Measurements from ENCODE around the gene CD164. TPM values are rescaled to one million over a fixed set of nuclear protein-coding genes. Genes with fewer than 3 reads are reported as not detected.

CD164 gene
- total and polyA plus RNA-seq, 2 of the 4 experiments (the other 2 are of a cell fraction) = 146 to 150 TPM

- no peak overlapping the region for H3K18ac ChIP-seq (ENCODE audit: low read depth, low read length)
- no peaks in the 10 kb centered on the region for H3K27me3 ChIP-seq (ENCODE audit: control insufficient read depth, insufficient read depth, low read length)
- no peak overlapping the region for H3K4ac ChIP-seq (ENCODE audit: low read depth, low read length)
- H2AK5ac ChIP-seq (ENCODE audit: low read depth, low read length) = no peak overlapping the region
- H4K91ac ChIP-seq (ENCODE audit: insufficient read depth, low read depth, low read length) = no peak overlapping the region
- no peak overlapping the region for H2BK20ac ChIP-seq (ENCODE audit: low read depth, low read length)
- dilution Hi-C loops (cut with HindIII; ENCODE audit: low sequenced_read_pairs, unreplicated experiment) (no loop called here), intact Hi-C loops (cut with micrococcal nuclease) (no loop called here), in situ Hi-C loops (cut with MboI; ENCODE audit: low sequenced_read_pairs) (no loop called here)
- no peak overlapping the region for H4K5ac ChIP-seq (ENCODE audit: low read depth, low read length)
- no peak overlapping the region for H3K56ac ChIP-seq (ENCODE audit: extremely low read depth, insufficient read depth, low read length)
- no TSS peak for BruUV-seq (replicated peaks)
- H3K4me1 ChIP-seq (ENCODE audit: control insufficient read depth, insufficient read depth, low read length) = peaks cover 4% of the 10 kb centered on the region; the same call in 1 of the 2 replicates
- H3K14ac ChIP-seq (replicated peaks; ENCODE audit: low read depth, low read length) = no peak overlapping the region
- TF ChIP-seq RFX5 (IDR thresholded peaks at IDR 0.05; ENCODE audit: low read depth, low read length) (no peak), CEBPB (IDR thresholded peaks at IDR 0.05; ENCODE audit: low read depth, low read length) (no peak), SMC3 (IDR thresholded peaks at IDR 0.05; ENCODE audit: low read depth, low read length) (no peak), RAD21 (IDR thresholded peaks at IDR 0.05; ENCODE audit: low read length) (no peak), MXI1 (IDR thresholded peaks at IDR 0.05; ENCODE audit: borderline replicate concordance, low read depth, low read length) (no peak), POLR2A (IDR thresholded peaks at IDR 0.05; ENCODE audit: low read depth, low read length) (no peak), NFE2L2 (IDR thresholded peaks at IDR 0.05; ENCODE audit: low read depth, low read length) (no peak), FOS (IDR thresholded peaks at IDR 0.05; ENCODE audit: low read depth, low read length) (no peak), MAFK (IDR thresholded peaks at IDR 0.05; ENCODE audit: low read depth, low read length) (no peak)
- H3K4me3 ChIP-seq (ENCODE audit: insufficient read depth, low read depth, low read length) = no peak overlapping the region
- no peak overlapping the region for H3K27ac ChIP-seq (ENCODE audit: insufficient read depth, low read length)
- H2AK9ac ChIP-seq (replicated peaks; ENCODE audit: low read depth, low read length, poor library complexity) = no peak overlapping the region
- no peaks in the 10 kb centered on the region for H3K79me1 ChIP-seq (ENCODE audit: low read depth in 1 of 2, low read length in 2 of 2)
- no peak overlapping the region for H2BK120ac ChIP-seq (ENCODE audit: low read depth, low read length)
- no peaks in the 10 kb centered on the region for H4K20me1 ChIP-seq (ENCODE audit: insufficient read depth, low read length)
- no CpG with 5 or more reads among the region's 5 CpGs for WGBS, 2 experiments (ENCODE audit: extremely low coverage in 2 of 2, insufficient read length in 1 of 2)
- DNase-seq (no peak), ATAC-seq (ENCODE audit: low read depth) (no peak)
- H3K9ac ChIP-seq (ENCODE audit: low read depth, low read length) = no peak overlapping the region
- H3K9me3 ChIP-seq (ENCODE audit: control insufficient read depth, insufficient read depth, low read length) = peaks cover 3% of the 10 kb centered on the region; the same call in 1 of the 2 replicates
- no peak overlapping the region for H2BK15ac ChIP-seq (ENCODE audit: low read depth, low read length)
- ChIA-PET CTCF (interaction anchor here (0.6 kb wide), 1 partner anchor 343 kb away, joined by 3 read pairs; no protein-coding TSS in a partner anchor), POLR2A (ENCODE audit: unreplicated experiment) (no interaction called here)
- H2BK5ac ChIP-seq (ENCODE audit: low read depth, low read length, poor library complexity, severe bottlenecking) = no peak overlapping the region
- H3K36me3 ChIP-seq (ENCODE audit: control insufficient read depth, insufficient read depth, low read length) = peaks cover 5% of the 10 kb centered on the region
- no peak overlapping the region for H4K8ac ChIP-seq (ENCODE audit: low read depth in 2 of 2, low read length in 2 of 2)
- H3K4me2 ChIP-seq (ENCODE audit: low read depth, low read length) = no peak overlapping the region
- no peak overlapping the region for H3K23ac ChIP-seq (ENCODE audit: low read depth, low read length)
- H3K9me1 ChIP-seq (ENCODE audit: insufficient read depth, low read length) = no peaks in the 10 kb centered on the region; the same call in 1 of the 2 replicates
- H2AFZ ChIP-seq (replicated peaks; ENCODE audit: low read length, poor library complexity) = no peak overlapping the region
Observed at GRCh38 chr6:109351231-109352130, 30.8 kb downstream of the CD164 start.
